Stimulated activated CD4-positive, alpha-beta T cell treated with anti-CD3 and anti-CD28 coated beads, Interleukin-15, amount 100 ng/mL, for 1 hour (primary cell): Measurements from ENCODE around the gene BEND2.
"Not testable (repeated sequence)": the region's sequence is repeated elsewhere in the genome, so short reads cannot be mapped to it uniquely, and the experiment has no call there.

Experiments used
- DNase-seq, 2 donors: peaks; one replicate each; pipeline ENCODE4 v3.0.0-alpha.2; 2020; ENCODE audit warnings: low read depth in 1 of 2, low spot score in 1 of 2

BEND2 gene

GRCh38 chrX:18220786-18221185 lies at the start of gene BEND2:
BEND2 (minus strand) TSS chrX:18220886; CDS start chrX:18220750, 136 bp downstream.
- DNase-seq = no peak

- DNase-seq = no peak
Observed at GRCh38 chrX:18255059-18255458, 34.4 kb upstream of the BEND2 start.

GRCh38 chrX:18252644-18253359 lies 32.1 kb upstream of the BEND2 start:
- DNase-seq = no peak

- DNase-seq = not testable (repeated sequence)
Observed at GRCh38 chrX:18229646-18230045, 9.0 kb upstream of the BEND2 start.

GRCh38 chrX:18228069-18228468 lies 7.4 kb upstream of the BEND2 start:
- no peak for DNase-seq

GRCh38 chrX:18227458-18227857 lies 6.8 kb upstream of the BEND2 start:
- DNase-seq = no peak

GRCh38 chrX:18210470-18210869 lies 10.2 kb downstream of the BEND2 start:
- no peak for DNase-seq

GRCh38 chrX:18206657-18207056 lies 14.0 kb downstream of the BEND2 start:
- DNase-seq = no peak

GRCh38 chrX:18203631-18204030 lies 17.1 kb downstream of the BEND2 start:
- DNase-seq = no peak

- no peak for DNase-seq
Observed at GRCh38 chrX:18194688-18195087, 26.0 kb downstream of the BEND2 start.

GRCh38 chrX:18179446-18179845 lies 41.2 kb downstream of the BEND2 start:
- no peak for DNase-seq

- no peak for DNase-seq
Observed at GRCh38 chrX:18174971-18175370, 45.7 kb downstream of the BEND2 start.

- DNase-seq = no peak
Observed at GRCh38 chrX:18174209-18174608, 46.5 kb downstream of the BEND2 start.

- no peak for DNase-seq
Observed at GRCh38 chrX:18173494-18174180, 47.0 kb downstream of the BEND2 start.

- no peak for DNase-seq
Observed at GRCh38 chrX:18172970-18173369, 47.7 kb downstream of the BEND2 start.

- DNase-seq = no peak
Observed at GRCh38 chrX:18170910-18171309, 49.8 kb downstream of the BEND2 start.

GRCh38 chrX:18166068-18166467 lies 54.6 kb downstream of the BEND2 start:
- DNase-seq = no peak

- no peak for DNase-seq
Observed at GRCh38 chrX:18160369-18160768, 60.3 kb downstream of the BEND2 start.

GRCh38 chrX:18158963-18159362 lies 61.7 kb downstream of the BEND2 start:
- no peak for DNase-seq

- DNase-seq = no peak
Observed at GRCh38 chrX:18151649-18152048, 69.0 kb downstream of the BEND2 start.

- DNase-seq = no peak
Observed at GRCh38 chrX:18151157-18151556, 69.5 kb downstream of the BEND2 start.

GRCh38 chrX:18149454-18149853 lies 71.2 kb downstream of the BEND2 start:
- no peak for DNase-seq

GRCh38 chrX:18146954-18147353 lies 73.7 kb downstream of the BEND2 start:
- no peak for DNase-seq
